Mucosa of descending colon (tissue), 3 donors: Measurements from ENCODE around the gene PTPN22. TPM values are rescaled to one million over a fixed set of nuclear protein-coding genes. Genes with fewer than 3 reads are reported as not detected.

Experiments
- ATAC-seq: fragments of 200-7000 bp; cut with Tn5 transposase; one replicate; pipeline ENCODE4 v1.9.1; 2020; ENCODE audit warnings: mild to moderate bottlenecking, moderate library complexity
- DNase-seq, 3 donors: peaks; one replicate each; pipeline ENCODE4 v3.0.0-alpha.2; 2020
- H3K36me3 ChIP-seq: fragments of 200-600 bp; one replicate; pipeline ENCODE4 v1.8.0; 2021; ENCODE audit warnings: low read depth, mild to moderate bottlenecking
- H3K4me1 ChIP-seq: fragments of 200-600 bp; one replicate; pipeline ENCODE4 v1.8.0; 2021; ENCODE audit warnings: low read depth, mild to moderate bottlenecking
- H3K4me3 ChIP-seq: fragments of 200-600 bp; one replicate; pipeline ENCODE4 v1.8.0; 2021; ENCODE audit warnings: mild to moderate bottlenecking
- H3K9me3 ChIP-seq: fragments of 200-600 bp; one replicate; pipeline ENCODE4 v1.8.0; 2021; ENCODE audit warnings: mild to moderate bottlenecking
- intact Hi-C, 2 donors: fragments of 100-400 bp; cut with DNase I in 1 of 2; cut with micrococcal nuclease in 1 of 2; formaldehyde crosslinking; loops; one replicate each; pipeline versions ENCODE4 v1.11.0 to v1.11.1; 2022; cut with DNase I, micrococcal nuclease
- total RNA-seq, 3 donors: library from RNA; stranded (reverse); fragmentation: NEBNext Ultra II Directional in 2 of 3; extraction: Animal tissue kit (Norgen Biotek cat#: 25700) in 2 of 3; gene quantifications; one replicate each; pipeline versions ENCODE4 v1.2.1 to v1.2.4, GENCODE V29; 2021 to 2023
- TF ChIP-seq, protein P1 (sequence below): fragments of 200-600 bp; IDR thresholded peaks from one replicate; pipeline ENCODE4 v1.8.0; 2022; ENCODE audit warnings: antibody characterized with exemption, mild to moderate bottlenecking
- donor health status: DM: no; HTN: no; CAD: no; lungs with moderate emphysema.
- donor health status: DM: no; HTN: no; CAD: no.
- donor health status: DM: no; HTN: yes; CAD: no.

The PTPN22 gene
- total RNA-seq, 3 donors from 2014 or later, result 4.3 to 8.3 (median 5.2) TPM

DNA sequence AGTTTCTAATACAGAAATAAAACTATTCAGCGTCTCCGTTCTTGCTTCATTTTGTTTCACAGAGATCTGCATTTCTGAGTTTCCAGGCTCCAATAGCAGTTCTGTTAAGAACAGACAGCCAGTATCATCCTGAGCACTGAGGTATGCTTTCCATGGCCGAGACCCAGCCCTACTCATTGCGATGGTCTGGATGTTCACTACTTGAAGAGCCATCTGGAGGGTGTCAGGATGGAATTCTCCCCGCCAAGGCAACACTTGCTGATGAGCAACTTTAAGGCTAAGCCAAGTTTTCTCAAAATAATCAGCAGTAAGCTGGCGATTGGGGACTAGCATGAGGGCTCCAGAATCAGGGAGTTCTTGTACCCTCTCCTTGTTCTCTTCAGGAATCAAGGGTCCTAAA lies 23.6 kb upstream of the PTPN22 start:
- no peak for DNase-seq

DNA sequence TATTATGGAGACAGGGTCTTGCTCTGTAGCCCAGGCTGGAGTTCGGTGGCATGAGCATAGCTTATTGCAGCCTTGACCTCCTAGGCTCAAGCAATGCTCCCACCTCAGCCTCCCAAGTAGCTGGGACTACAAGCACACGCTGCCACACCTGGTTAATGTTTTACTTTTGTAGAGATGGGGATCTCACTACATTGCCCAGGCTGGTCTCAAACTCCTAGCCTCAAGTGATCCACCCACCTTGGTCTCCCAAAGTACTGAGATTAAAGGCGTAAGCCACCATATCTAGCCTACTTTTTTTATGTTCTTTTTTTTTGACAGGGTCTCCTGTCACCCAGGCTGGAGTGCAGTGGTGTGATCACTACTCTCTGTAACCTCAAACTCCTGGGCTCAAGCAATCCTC lies 21.8 kb upstream of the PTPN22 start:
- Histone ChIP-seq H3K4me3 (no peak overlapping the region), H3K4me1 (peaks cover 11% of the 10 kb centered on the region), H3K36me3 (no peaks in the 10 kb centered on the region), H3K9me3 (no peaks in the 10 kb centered on the region)
- intact Hi-C loops, result loop anchor here in 1 of 2 donors (10.0 kb wide), 1 partner anchor 48 kb away; no protein-coding TSS in a partner anchor
- DNase-seq (no peak), ATAC-seq (no peak)
- TF ChIP-seq, protein P1, sequence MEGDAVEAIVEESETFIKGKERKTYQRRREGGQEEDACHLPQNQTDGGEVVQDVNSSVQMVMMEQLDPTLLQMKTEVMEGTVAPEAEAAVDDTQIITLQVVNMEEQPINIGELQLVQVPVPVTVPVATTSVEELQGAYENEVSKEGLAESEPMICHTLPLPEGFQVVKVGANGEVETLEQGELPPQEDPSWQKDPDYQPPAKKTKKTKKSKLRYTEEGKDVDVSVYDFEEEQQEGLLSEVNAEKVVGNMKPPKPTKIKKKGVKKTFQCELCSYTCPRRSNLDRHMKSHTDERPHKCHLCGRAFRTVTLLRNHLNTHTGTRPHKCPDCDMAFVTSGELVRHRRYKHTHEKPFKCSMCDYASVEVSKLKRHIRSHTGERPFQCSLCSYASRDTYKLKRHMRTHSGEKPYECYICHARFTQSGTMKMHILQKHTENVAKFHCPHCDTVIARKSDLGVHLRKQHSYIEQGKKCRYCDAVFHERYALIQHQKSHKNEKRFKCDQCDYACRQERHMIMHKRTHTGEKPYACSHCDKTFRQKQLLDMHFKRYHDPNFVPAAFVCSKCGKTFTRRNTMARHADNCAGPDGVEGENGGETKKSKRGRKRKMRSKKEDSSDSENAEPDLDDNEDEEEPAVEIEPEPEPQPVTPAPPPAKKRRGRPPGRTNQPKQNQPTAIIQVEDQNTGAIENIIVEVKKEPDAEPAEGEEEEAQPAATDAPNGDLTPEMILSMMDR, result no peak

More for the DNA sequence above, 23.6 kb upstream of the PTPN22 start:
- TF ChIP-seq, protein P1, result no peak
- no peaks in the 10 kb centered on the region for H3K36me3 ChIP-seq
- H3K4me3 ChIP-seq, result no peak overlapping the region
- no peak for ATAC-seq
- intact Hi-C loops, result loop anchor here in 1 of 2 donors (10.0 kb wide), 1 partner anchor 50 kb away; no protein-coding TSS in a partner anchor
- peaks cover 8% of the 10 kb centered on the region for H3K4me1 ChIP-seq
- no peaks in the 10 kb centered on the region for H3K9me3 ChIP-seq

DNA sequence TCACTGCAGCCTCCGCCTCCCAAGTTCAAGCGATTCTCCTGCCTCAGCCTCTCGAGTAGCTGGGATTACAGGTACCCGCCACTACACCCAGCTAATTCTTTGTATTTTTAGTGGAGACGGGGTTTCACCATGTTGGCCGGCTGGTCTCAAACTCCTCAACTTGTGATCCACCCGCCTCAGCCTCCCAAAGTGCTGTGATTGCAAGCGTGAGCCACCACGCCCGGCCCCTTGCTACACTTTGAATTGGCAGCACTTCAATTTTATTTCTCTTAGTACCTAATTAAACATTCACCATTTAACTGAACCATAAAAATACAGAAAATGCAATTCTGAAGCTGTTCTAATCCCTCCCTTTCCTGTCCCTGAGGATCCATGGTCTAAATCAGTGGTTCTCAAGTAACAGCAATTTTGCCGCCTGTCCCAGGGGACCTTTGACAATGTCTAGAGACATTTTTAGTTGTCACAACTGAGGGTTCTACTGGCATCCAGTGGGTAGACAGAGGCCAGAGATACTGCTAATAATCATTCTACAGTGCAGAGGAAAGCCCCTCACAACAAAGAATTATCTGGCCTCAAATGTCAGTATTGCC lies 20.2 kb upstream of the PTPN22 start:
- ATAC-seq (peak; percentile 17), DNase-seq (peak in 2 of 3 donors; percentile 44 to 59)
- TF ChIP-seq, protein P1, result no peak
- Histone ChIP-seq H3K4me1 (peaks cover 19% of the 10 kb centered on the region), H3K4me3 (no peak overlapping the region), H3K36me3 (peaks cover 5% of the 10 kb centered on the region), H3K9me3 (no peaks in the 10 kb centered on the region)
- intact Hi-C loops, result loop anchor here in 1 of 2 donors (10.0 kb wide), 1 partner anchor 47 kb away; no protein-coding TSS in a partner anchor

DNA sequence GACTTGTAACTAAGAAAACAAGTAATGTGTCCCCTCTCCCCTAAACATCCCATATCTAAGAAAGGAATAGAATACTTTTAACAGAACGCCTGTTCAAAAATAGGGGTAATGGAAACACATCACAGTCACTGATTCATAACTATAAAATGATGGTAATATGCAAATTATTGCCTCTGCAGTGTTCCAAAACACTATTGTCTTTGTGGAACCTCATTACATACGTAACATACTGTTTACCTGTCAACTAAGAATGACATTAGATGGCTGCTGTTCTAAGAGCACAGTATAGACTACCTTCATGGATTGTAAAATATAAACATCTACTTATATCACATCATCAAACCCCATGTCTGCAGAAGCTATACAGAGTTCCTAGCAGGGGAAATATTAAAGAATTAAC lies 19.3 kb upstream of the PTPN22 start:
- H3K4me1 ChIP-seq, result peaks cover 19% of the 10 kb centered on the region
- H3K36me3 ChIP-seq, result peaks cover 5% of the 10 kb centered on the region
- DNase-seq (no peak), ATAC-seq (no peak)
- TF ChIP-seq, protein P1, result no peak
- intact Hi-C loops, result loop anchor here in 1 of 2 donors (10.0 kb wide), 1 partner anchor 46 kb away; no protein-coding TSS in a partner anchor
- no peak overlapping the region for H3K4me3 ChIP-seq
- H3K9me3 ChIP-seq, result no peaks in the 10 kb centered on the region

DNA sequence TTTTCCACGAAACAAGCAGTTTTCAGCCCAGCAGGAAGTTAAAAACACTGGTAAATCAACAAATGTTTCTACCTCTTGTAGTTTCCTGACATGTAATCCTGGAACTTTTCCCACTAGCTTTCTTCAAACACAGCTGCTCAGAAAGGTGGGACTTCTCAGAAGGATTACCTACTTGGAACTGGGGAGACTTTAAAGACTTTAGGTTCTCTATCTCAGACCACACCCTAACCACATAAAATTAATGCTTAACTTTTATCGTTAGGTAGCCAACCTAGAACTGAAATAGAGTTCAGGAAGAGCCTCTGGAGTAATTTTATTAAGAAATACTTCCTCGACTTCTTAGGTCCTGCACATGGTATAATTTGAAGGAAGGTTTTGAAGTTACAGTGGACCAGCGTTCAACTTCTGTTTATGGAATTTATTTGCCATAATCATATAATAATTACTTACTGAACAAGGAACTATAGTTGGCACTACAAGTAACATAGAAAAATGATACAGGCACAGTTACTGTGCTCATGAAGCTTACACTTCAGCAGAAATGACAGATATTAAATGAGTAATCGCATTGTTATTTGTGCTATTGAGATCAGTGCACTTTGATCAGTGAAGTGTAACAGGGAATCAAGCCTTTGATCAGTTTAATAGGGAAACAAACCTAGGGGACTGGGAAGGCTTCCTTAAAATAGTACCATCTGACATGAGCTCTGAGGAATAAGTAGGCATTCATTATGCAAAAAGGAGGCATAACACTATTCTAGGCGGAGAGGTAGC lies 16.1 kb upstream of the PTPN22 start, which contains the start of gene BCL2L15:
TSS of gene BCL2L15 (minus strand) at position 180 of the 774 bp plus-strand sequence. CDS start 206 bp downstream, outside the sequence.
- no peaks in the 10 kb centered on the region for H3K9me3 ChIP-seq
- peaks cover 5% of the 10 kb centered on the region for H3K36me3 ChIP-seq
- DNase-seq (peak in 1 of 3 donors; percentile 55), ATAC-seq (peak; percentile 91)
- intact Hi-C loops, result no loop called here
- H3K4me3 ChIP-seq, result peak within 1 kb of the TSS; percentile 18
- TF ChIP-seq, protein P1, result no peak
- peaks cover 22% of the 10 kb centered on the region for H3K4me1 ChIP-seq
